Measurements from ENCODE around the gene CTSE. TPM values are rescaled to one million over a fixed set of nuclear protein-coding genes. Genes with fewer than 3 reads are reported as not detected.

The CTSE gene
- total RNA-seq, 2 donors from 2014 or later, result 0.15 to 0.42 TPM

GRCh38 chr1:206049293-206049692 is 25.6 kb upstream of the CTSE start:
- Histone ChIP-seq H3K27me3 (ENCODE audit: control insufficient read depth, insufficient read depth, low read length, poor library complexity, severe bottlenecking) (no peaks in the 10 kb centered on the region), H3K4me3 (ENCODE audit: low read length) (no peak overlapping the region), H3K27ac (ENCODE audit: low read depth, low read length) (no peak overlapping the region), H3K36me3 (ENCODE audit: control insufficient read depth, insufficient read depth, low read length) (no peaks in the 10 kb centered on the region), H3K9ac (ENCODE audit: extremely low read depth, low read length, poor library complexity, severe bottlenecking) (no peak overlapping the region), H3K4me1 (ENCODE audit: control insufficient read depth, insufficient read depth, low read length) (peaks cover 3% of the 10 kb centered on the region), H3K9me3 (ENCODE audit: control insufficient read depth, low read length) (no peaks in the 10 kb centered on the region)
- TF ChIP-seq CTCF (conservative IDR thresholded peaks at IDR 0.05), result no peak
- no peaks in the 10 kb centered on the region for H3K27me3 Mint-ChIP-seq (ENCODE audit: insufficient read depth)
- no peak overlapping the region for H3K4me3 Mint-ChIP-seq
- DNase-seq, result no peak
- no peak overlapping the region for H3K27ac Mint-ChIP-seq
- H3K9me3 Mint-ChIP-seq, result peaks cover 6% of the 10 kb centered on the region
- H3K36me3 Mint-ChIP-seq (ENCODE audit: low read depth), result peaks cover 4% of the 10 kb centered on the region
- peaks cover 10% of the 10 kb centered on the region for H3K4me1 Mint-ChIP-seq

- Mint-ChIP-seq H3K27ac (no peak overlapping the region), H3K9me3 (peaks cover 5% of the 10 kb centered on the region), H3K4me1 (peaks cover 10% of the 10 kb centered on the region), H3K36me3 (ENCODE audit: low read depth) (peaks cover 4% of the 10 kb centered on the region), H3K4me3 (no peak overlapping the region), H3K27me3 (ENCODE audit: insufficient read depth) (no peaks in the 10 kb centered on the region)
- H3K27ac ChIP-seq (ENCODE audit: low read depth, low read length), result no peak overlapping the region
- H3K4me3 ChIP-seq (ENCODE audit: low read length), result no peak overlapping the region
- 83 to 85% methylated on average over 6 of the region's 6 CpGs for WGBS, 2 experiments (ENCODE audit: insufficient coverage in 1 of 2, insufficient read length in 1 of 2)
- H3K9me3 ChIP-seq (ENCODE audit: control insufficient read depth, low read length), result no peaks in the 10 kb centered on the region
- no peaks in the 10 kb centered on the region for H3K36me3 ChIP-seq (ENCODE audit: control insufficient read depth, insufficient read depth, low read length)
- TF ChIP-seq CTCF (conservative IDR thresholded peaks at IDR 0.05), result no peak
- peaks cover 3% of the 10 kb centered on the region for H3K4me1 ChIP-seq (ENCODE audit: control insufficient read depth, insufficient read depth, low read length)
- H3K27me3 ChIP-seq (ENCODE audit: control insufficient read depth, insufficient read depth, low read length, poor library complexity, severe bottlenecking), result no peaks in the 10 kb centered on the region
- no peak overlapping the region for H3K9ac ChIP-seq (ENCODE audit: extremely low read depth, low read length, poor library complexity, severe bottlenecking)
- no peak for DNase-seq
Observed at GRCh38 chr1:206048582-206048981, 24.9 kb upstream of the CTSE start.

- Histone ChIP-seq H3K36me3 (ENCODE audit: control insufficient read depth, insufficient read depth, low read length) (no peaks in the 10 kb centered on the region), H3K4me1 (ENCODE audit: control insufficient read depth, insufficient read depth, low read length) (peaks cover 3% of the 10 kb centered on the region), H3K27ac (ENCODE audit: low read depth, low read length) (no peak overlapping the region), H3K4me3 (ENCODE audit: low read length) (no peak overlapping the region), H3K27me3 (ENCODE audit: control insufficient read depth, insufficient read depth, low read length, poor library complexity, severe bottlenecking) (no peaks in the 10 kb centered on the region), H3K9ac (ENCODE audit: extremely low read depth, low read length, poor library complexity, severe bottlenecking) (no peak overlapping the region), H3K9me3 (ENCODE audit: control insufficient read depth, low read length) (no peaks in the 10 kb centered on the region)
- no peak for DNase-seq
- no peak overlapping the region for H3K4me3 Mint-ChIP-seq
- no peak for TF ChIP-seq CTCF (conservative IDR thresholded peaks at IDR 0.05)
- H3K27me3 Mint-ChIP-seq (ENCODE audit: insufficient read depth), result no peaks in the 10 kb centered on the region
- no peaks in the 10 kb centered on the region for H3K9me3 Mint-ChIP-seq
- no peak overlapping the region for H3K27ac Mint-ChIP-seq
- WGBS, 2 experiments (ENCODE audit: insufficient coverage in 1 of 2, insufficient read length in 1 of 2), result 89 to 100% methylated on average over 2 to 4 of the region's 4 CpGs
- H3K36me3 Mint-ChIP-seq (ENCODE audit: low read depth), result no peaks in the 10 kb centered on the region
- peaks cover 10% of the 10 kb centered on the region for H3K4me1 Mint-ChIP-seq
Observed at GRCh38 chr1:206047271-206047670, 23.6 kb upstream of the CTSE start.
